ENCODE measurements around the gene MYH11.

DNA sequence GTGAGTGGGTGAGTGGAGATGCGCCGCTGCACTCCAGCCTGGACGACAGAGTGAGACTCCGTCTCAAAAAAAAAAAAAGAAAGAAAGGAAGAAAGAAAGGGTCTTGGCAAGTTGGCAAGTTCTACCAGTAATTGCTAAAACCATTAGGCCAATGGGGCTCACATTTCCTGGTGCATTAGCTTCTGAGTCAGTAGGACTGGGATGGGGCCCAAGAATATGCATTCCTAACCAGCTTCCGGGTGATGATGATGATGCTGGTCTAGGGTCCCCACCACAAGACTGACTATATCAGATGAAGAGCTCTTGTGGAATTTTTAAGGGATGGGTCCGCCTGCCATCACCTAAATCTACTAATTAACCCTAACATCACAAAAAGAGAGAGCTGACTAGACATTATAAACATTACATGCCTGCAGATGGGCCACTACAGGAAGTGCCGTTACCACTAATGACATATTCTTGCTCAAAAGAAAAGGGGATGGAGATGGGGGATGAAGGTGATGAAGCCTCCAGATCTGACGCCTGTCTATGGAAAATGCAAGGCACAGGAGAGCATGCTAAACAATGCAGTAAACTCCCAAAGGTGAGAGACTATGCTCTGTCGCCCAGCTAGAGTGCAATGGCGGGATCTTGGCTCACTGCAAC is 13.1 kb downstream of the MYH11 start:
- TF ChIP-seq, protein P1, sequence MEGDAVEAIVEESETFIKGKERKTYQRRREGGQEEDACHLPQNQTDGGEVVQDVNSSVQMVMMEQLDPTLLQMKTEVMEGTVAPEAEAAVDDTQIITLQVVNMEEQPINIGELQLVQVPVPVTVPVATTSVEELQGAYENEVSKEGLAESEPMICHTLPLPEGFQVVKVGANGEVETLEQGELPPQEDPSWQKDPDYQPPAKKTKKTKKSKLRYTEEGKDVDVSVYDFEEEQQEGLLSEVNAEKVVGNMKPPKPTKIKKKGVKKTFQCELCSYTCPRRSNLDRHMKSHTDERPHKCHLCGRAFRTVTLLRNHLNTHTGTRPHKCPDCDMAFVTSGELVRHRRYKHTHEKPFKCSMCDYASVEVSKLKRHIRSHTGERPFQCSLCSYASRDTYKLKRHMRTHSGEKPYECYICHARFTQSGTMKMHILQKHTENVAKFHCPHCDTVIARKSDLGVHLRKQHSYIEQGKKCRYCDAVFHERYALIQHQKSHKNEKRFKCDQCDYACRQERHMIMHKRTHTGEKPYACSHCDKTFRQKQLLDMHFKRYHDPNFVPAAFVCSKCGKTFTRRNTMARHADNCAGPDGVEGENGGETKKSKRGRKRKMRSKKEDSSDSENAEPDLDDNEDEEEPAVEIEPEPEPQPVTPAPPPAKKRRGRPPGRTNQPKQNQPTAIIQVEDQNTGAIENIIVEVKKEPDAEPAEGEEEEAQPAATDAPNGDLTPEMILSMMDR (IDR thresholded peaks at IDR 0.05): no peak
- TF ChIP-seq POLR2A (IDR thresholded peaks at IDR 0.05) (no peak), POLR2AphosphoS5 (IDR thresholded peaks at IDR 0.05) (no peak)
